Omental fat pad (tissue), 4 donors: ENCODE results near the gene HOXA13. TPM values are rescaled to one million over a fixed set of nuclear protein-coding genes. Genes with fewer than 3 reads are reported as not detected.

Experiments
- ATAC-seq: fragments of 150-250 bp; one replicate; pipeline ENCODE4 v1.9.1; 2016; ENCODE audit warnings: mild to moderate bottlenecking, moderate library complexity; ENCODE audit not compliant: low FRiP score
- DNase-seq: peaks from one replicate; pipeline ENCODE4 v3.0.0-alpha.2; 2019; ENCODE audit warnings: low spot score
- CTCF ChIP-seq, 3 donors: fragments of 450-650 bp; IDR thresholded peaks; one replicate each; pipeline ENCODE4 v1.5.1; 2016 to 2017; ENCODE audit warnings: antibody characterized with exemption in 3 of 3, mild to moderate bottlenecking in 3 of 3, moderate library complexity in 2 of 3
- total RNA-seq, 4 donors: library from RNA; depleted of rRNA; stranded (reverse); fragments of >200 nt; gene quantifications; one replicate each; pipeline ENCODE4 v1.1.0, GENCODE V29; 2016

Gene HOXA13
- total RNA-seq, 4 donors from 2014 or later = not detected

GRCh38 chr7:27245798-27246691, 46.2 kb upstream of the HOXA13 start:
- no peak for TF ChIP-seq CTCF (IDR thresholded peaks at IDR 0.05)
- no peak for DNase-seq
- ATAC-seq = no peak

GRCh38 chr7:27245124-27245797, 45.4 kb upstream of the HOXA13 start:
- ATAC-seq (no peak), DNase-seq (no peak)
- TF ChIP-seq CTCF (IDR thresholded peaks at IDR 0.05) = no peak

- ATAC-seq = no peak
- TF ChIP-seq CTCF (IDR thresholded peaks at IDR 0.05) = no peak
- no peak for DNase-seq
These were observed 44.7 kb upstream of the HOXA13 start for GRCh38 chr7:27244488-27245123.

- no peak for DNase-seq
- ATAC-seq = no peak
- no peak for TF ChIP-seq CTCF (IDR thresholded peaks at IDR 0.05)
These were observed 43.7 kb upstream of the HOXA13 start for GRCh38 chr7:27243340-27244163.

- no peak for TF ChIP-seq CTCF (IDR thresholded peaks at IDR 0.05)
- ATAC-seq (no peak), DNase-seq (no peak)
These were observed 42.9 kb upstream of the HOXA13 start, which contains the start of gene EVX1 for GRCh38 chr7:27242555-27243339. TSS of gene EVX1 (plus strand) at chr7:27242802. CDS start at chr7:27243031, 229 bp downstream.

GRCh38 chr7:27242154-27242553, 42.3 kb upstream of the HOXA13 start:
- no peak for TF ChIP-seq CTCF (IDR thresholded peaks at IDR 0.05)
- ATAC-seq = no peak
- no peak for DNase-seq
